HG02798 (cell line): ENCODE data around the gene PLXNB1.
"Not testable (repeated sequence)": the region's sequence is repeated elsewhere in the genome, so short reads cannot be mapped to it uniquely, and the experiment has no call there.

ENCODE experiments used
- ATAC-seq: cut with Tn5 transposase; IDR thresholded peaks from one replicate; pipeline ENCODE4 v1.9.1; 2021; ENCODE audit warnings: mild to moderate bottlenecking; ENCODE audit not compliant: unreplicated experiment, poor library complexity

PLXNB1 gene

DNA sequence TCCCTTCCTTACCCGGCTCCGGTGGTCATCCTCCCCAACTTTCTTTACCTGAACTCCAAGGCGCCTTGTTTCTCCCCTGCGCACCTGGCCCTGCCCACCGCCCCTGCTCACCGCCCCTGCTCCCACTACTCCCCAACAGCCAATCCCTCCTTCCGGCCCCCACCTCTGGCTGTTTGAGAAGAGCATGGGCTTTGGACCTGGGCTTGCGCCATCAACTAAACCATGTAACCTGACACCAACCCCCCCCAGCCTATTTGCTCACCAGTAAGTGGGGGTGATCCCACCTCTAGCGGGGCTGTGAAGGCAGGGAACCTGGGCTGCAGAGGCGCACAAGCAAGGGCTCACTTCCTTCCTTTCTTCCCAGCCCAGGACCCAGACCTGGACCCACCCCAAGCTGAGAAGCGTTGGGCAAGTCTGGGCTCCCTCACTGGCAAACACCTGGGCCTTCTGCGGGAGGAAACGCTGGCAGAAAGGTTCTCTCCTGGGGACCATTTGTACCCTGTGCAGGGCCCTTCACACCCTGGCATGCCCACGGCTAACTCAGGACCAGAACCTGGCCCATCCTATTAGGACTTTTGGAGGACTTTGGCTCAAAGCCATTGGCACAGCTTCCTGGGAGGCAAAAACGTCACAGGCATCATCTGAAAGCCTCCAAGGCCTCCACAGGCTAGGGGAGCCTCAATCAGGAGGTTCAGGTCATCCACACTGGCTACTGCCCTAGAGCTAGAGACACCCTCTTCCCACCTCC lies at the start of gene PLXNB1:
Gene PLXNB1 (minus strand): TSS at position 127 of the 748 bp plus-strand sequence. CDS start 5,475 bp downstream, outside the sequence.
- no peak for ATAC-seq

DNA sequence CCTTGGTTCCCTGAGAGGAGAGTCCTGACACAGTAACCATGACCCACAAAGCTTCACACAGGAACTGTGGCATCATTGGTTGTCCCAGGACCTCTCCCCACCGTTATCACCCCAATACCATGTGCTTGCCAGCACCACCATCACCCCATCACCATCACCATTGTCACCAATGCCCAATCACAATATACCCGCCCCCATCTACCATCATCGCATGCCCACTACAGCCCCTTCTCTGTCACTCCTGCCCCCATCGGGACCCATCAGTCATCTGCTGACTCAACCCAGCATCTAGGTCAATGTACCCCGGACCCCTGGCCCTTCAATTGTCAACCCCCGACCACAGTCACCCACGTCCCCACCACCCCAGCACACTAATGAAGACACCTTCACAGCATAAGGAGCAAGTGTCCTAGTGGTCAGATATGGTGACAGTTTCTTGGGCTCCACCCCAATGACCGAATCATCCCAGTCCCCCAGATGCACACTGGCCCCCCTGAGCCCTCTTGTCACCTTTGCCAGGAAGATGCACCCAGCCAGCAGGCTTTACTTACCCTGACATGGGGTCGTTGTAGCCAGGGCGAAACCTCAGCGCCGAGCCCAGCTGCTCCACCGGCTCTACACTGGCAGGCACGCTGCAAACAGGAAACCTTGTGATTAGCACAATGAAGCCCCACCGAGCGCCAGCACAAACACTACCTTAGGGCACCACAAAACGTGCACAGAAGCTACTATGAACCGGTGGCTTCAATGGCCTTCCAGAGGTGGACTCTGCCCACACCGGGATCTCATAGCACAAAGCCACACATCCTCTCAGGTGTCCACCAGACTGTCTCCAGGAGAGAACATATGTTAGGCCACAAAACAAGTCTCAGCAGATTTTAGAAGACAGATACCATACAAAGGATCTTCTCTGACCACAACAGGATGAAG lies 49.0 kb upstream of the PLXNB1 start:
- ATAC-seq, result no peak

GRCh38 chr3:48477959-48478520 lies 48.2 kb upstream of the PLXNB1 start:
- no peak for ATAC-seq

GRCh38 chr3:48476426-48477053 lies 46.7 kb upstream of the PLXNB1 start:
- no peak for ATAC-seq

GRCh38 chr3:48475188-48475587 lies 45.3 kb upstream of the PLXNB1 start:
- ATAC-seq, result no peak

- no peak for ATAC-seq
Observed at GRCh38 chr3:48474619-48475018, 44.7 kb upstream of the PLXNB1 start.

GRCh38 chr3:48474031-48474430 lies 44.1 kb upstream of the PLXNB1 start:
- ATAC-seq, result not testable (repeated sequence)

GRCh38 chr3:48473617-48473952 lies 43.7 kb upstream of the PLXNB1 start:
- ATAC-seq, result no peak

- peak; percentile 83 for ATAC-seq
Observed at GRCh38 chr3:48472923-48473616, 43.2 kb upstream of the PLXNB1 start.

DNA sequence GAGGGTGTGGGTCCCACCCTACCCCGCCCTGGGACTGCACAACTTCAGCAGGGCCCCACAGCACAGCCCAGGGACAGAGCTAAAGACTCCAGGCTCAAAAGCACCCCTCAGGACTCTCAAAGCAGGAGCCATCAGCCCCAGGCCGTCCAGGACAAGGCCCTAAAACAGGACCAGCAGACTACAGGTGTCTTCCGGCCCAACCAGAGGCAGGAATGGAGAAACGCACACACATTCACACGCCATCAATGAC lies 42.7 kb upstream of the PLXNB1 start:
- ATAC-seq, result peak; percentile 11

GRCh38 chr3:48470286-48470685 lies 40.4 kb upstream of the PLXNB1 start:
- ATAC-seq, result no peak

DNA sequence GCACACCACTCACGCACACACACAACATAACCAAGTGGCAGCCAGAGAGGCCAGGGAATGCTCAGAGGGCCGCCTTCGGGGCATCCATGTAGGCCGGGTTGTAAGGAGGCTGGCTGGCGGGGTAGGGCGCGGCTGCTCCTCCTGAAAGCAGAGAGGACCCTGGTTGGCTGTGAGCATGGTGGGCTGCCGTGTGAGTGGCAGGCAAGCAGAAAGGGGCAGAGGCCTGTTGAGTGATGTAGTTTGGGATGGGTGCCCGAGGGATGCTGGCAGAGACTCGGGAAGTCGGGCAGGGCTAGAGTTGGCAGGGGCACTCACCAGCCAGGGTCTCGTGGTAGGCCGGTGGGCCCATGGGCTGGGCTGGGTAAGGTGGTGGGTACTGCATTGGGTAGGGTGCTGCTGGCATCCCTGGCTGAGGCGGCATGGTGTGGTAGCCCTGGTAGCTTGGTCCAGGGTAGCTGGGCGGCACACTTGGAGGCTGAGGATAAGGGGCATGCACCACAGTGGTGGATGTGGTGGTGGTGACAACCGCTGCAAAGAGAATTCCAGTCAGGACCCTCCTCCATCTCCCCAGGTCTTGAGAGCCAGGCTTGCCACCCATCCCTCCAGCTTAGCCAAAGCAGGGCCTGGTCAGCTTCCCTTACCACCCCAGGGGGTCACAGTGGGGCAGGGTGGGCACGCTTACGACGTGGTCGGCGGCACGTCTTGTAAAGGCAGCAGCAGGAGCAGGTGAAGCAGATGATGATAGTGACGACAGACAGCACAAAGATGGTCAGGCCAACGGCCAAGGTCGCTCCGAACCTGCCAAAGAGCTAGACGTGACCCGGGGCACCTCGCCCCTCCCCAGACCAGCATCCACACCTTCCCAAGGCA lies 39.4 kb upstream of the PLXNB1 start:
- ATAC-seq, result no peak

GRCh38 chr3:48468329-48468731 lies 38.4 kb upstream of the PLXNB1 start:
- no peak for ATAC-seq

DNA sequence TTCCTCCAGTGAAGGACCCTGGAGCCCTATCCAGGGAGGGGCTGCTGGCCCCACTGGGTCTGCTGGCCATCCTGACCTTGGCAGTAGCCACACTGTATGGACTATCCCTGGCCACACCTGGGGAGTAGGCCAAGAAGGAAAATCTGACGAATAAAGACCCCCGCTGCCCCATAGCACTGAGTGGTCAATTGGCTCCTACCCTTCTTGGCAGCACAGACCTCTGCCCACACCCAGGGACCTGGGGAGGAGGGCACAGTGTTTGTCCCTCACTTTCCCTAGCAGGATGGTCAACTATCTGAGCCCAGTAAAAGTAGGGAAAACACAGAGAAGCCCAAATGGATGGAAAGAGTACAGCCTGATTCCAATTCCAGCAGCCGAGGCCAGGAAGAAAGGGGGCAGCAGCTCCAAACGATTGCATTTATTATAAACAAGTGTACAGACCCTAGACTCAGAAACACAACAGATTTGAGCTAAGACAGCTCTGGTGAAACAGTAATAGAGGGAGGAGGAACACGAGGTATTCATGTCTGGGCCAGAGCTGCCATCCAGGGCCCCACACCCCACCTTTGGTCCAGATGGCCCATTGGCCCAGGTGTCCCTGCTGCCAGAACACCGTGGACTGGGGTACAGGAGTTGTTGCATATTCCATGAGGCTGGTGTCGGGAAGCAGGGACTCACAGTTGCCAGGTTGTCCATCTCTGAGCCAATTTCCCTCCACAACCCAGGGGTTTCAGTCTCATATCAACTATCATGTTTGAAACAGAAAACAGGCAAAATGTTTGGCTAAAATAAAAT lies 37.8 kb upstream of the PLXNB1 start:
- no peak for ATAC-seq

- ATAC-seq, result no peak
Observed at GRCh38 chr3:48467110-48467454, 37.2 kb upstream of the PLXNB1 start.

GRCh38 chr3:48466386-48467109 lies 36.7 kb upstream of the PLXNB1 start:
- peak; percentile 10 for ATAC-seq

- ATAC-seq, result peak; percentile 83
Observed at GRCh38 chr3:48465531-48466378, 35.9 kb upstream of the PLXNB1 start.
